Epidermal melanocyte (primary cell): Measurements from ENCODE around the gene EFNA5.

Experiments
- DNase-seq: peaks from one replicate; pipeline ENCODE4 v3.0.0; 2011; ENCODE audit warnings: low spot score; ENCODE audit not compliant: insufficient read length

Gene EFNA5

GRCh38 chr5:107604146-107604910 is 66.4 kb downstream of the EFNA5 start:
- no peak for DNase-seq

DNA sequence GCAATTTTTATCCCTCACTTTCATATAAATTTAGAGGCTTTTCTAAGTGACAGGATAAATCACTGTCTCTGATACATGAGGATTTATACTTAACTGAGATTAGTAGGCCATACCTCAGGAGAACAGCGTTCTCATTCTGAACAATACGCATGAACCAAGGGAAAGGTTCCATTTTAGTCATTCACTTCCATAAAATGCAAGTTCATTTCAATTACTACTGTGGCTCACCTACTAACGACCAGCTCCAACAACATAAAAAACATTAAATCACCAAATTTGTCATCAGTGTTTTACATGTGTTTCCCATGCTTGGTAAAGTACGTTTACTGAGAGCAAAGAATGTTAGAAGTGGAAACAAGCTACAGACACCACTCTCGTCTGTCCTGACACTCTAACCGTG is 67.4 kb downstream of the EFNA5 start:
- no peak for DNase-seq

- no peak for DNase-seq
Measured at GRCh38 chr5:107602896-107603295, 67.8 kb downstream of the EFNA5 start.

DNA sequence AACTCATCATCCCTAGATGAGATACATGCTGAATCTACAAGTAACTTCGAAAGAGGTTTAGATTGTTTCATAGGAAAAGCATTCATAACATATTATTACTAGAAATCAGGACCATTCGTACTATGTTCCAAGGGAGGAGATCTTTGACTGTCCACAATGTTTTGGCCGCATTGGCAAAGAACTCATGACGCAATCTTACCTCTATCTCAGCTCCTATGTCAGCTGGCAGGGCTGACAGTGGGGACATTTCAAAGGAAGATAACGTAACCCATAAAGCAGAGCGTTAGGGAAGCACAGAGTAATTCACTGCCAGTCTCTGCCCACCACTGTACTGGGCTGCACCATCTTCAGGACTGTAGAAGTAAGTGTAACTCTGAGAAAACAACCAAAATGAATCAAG is 69.7 kb downstream of the EFNA5 start:
- DNase-seq = no peak

- DNase-seq = no peak
Measured at GRCh38 chr5:107598958-107599357, 71.8 kb downstream of the EFNA5 start.

- no peak for DNase-seq
Measured at GRCh38 chr5:107597803-107598202, 72.9 kb downstream of the EFNA5 start.

GRCh38 chr5:107597247-107597646 is 73.5 kb downstream of the EFNA5 start:
- DNase-seq = no peak

DNA sequence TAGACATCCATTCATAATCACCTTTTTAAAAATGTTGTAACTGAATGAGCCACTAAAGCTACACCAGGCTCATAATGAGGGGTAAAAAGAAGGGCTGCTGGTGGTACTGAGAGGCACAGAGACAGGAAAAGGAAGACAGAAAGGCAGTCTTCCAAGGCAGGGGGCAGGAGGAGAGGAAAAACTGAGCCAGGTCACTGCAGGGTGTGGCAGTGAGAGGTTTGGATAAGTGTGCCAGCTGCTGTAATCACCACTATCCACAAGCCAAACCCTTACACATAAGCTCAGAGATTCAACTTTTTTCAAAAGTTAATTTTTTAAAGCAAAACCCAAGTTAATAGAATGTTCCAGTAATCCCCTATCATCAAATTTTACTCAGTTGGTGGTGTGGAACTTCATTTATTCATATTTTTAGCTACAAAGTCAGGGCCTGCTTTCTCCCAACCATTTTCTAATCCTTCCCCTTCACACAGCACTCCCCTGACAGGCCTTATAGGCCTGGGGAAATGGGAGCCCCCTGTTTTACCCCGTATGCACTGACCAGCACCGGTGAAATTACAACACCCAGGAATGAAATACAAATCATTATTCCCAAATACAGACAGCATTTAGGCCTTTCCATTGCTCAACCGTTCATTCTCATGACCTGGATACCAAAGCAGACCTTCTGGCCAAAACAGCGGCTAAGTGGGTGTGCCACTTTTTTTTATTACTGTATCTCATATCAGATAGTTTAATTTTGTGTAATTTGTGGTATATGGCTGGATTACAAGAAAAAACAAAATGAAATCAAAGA is 76.3 kb downstream of the EFNA5 start:
- DNase-seq = no peak

- no peak for DNase-seq
Measured at GRCh38 chr5:107593009-107593408, 77.7 kb downstream of the EFNA5 start.

DNA sequence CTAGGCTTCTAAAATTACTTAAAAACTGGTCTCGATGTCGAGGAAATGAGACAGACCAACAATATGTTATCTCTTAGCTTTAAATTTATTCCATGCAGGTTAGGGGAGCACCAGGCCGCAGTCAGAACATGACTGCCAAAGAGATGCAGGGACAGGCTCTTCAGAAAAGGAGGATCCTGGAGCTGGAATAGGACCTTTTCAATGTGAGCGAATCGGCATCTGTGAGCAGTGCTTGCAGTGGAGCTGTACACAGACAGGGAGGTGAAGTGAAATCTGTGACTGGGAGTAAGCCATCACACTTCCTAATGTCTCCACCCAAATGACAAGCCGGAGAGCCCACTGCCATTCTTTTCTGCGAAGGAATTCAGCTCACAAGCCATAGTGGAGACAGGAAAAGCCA is 78.2 kb downstream of the EFNA5 start:
- no peak for DNase-seq

DNA sequence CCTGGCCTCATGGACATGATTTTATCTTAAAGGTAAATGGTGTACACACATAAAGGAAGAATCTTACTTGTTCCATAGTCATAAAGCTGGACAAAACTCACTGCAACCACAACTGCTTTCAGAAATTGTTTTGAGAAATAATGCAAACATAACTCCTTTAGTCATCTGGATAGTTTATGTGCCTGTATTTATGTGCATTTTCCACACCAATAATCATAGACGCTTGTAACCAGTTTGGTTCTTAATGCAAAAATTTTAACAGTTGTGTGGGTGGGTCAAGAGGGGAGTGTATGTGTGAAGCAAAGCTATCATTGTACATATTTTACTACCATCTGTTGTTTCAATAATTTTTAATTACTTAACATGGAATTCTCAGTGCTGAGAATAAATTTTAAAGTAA is 80.1 kb downstream of the EFNA5 start:
- DNase-seq = no peak

DNA sequence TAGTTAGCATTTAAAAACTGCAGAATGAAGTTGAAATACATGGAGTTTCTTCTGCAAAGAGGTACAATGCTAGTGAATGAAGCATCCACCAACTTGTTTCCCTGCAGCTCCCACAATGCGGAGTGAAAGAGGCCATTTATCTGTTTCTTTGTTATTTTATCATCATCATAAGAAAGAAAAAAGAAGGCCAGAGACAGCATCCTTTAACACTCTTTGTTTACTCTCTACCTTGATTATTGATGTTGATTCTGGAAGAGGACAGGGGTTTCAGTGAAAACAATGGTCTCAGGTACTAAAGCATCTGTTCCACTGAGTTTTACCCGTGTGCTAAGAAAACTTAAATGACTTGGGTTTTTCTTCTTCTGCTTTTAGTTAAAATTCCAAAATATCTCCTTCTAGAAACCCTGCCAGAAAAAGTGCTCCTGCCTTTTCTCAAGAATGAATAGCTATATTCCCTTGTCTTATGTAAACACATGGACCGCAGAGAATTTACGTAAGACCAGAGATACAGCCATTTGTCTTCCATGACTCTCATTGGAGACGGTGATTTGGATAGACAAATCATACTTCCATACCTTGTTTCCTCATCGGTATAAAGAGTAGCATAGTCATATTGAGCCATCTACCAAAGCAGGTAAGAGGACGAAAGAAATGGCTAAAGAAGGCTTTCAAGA is 81.1 kb downstream of the EFNA5 start:
- no peak for DNase-seq

GRCh38 chr5:107582625-107583024 is 88.1 kb downstream of the EFNA5 start:
- no peak for DNase-seq

GRCh38 chr5:107580889-107581820 is 89.6 kb downstream of the EFNA5 start:
- DNase-seq = no peak

DNA sequence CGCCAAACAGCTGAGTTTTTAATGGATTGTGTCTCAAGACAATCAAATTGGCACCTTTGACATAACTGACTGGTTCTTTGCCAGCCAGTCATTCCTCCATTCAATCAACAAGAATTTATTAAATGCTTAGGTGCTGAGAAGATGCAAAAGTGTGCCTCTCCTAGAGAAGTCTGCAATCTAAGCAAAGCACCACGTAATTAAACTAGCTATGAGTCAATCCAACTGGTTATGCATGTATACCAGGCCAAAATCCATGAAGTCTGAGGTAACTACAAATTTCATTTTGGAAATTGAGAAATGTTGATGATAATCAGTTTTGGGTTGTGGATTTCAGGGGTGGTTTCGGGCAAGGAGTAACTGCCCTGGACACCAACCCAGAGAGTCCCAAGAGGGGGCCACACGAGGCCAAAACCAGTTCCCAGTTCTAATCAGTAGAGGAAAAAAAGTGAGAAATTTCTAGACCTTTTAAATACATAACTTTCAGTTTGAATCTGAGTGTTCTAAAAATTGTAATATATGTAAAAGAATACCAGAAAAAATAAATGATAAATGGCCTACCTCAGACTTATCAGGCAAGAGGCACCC is 92.6 kb downstream of the EFNA5 start:
- DNase-seq = no peak

- DNase-seq = no peak
Measured at GRCh38 chr5:107577394-107577950, 93.3 kb downstream of the EFNA5 start.

GRCh38 chr5:107576736-107577393 is 93.9 kb downstream of the EFNA5 start:
- no peak for DNase-seq

- DNase-seq = no peak
Measured at GRCh38 chr5:107576155-107576554, 94.6 kb downstream of the EFNA5 start.

- no peak for DNase-seq
Measured at GRCh38 chr5:107574287-107574686, 96.5 kb downstream of the EFNA5 start.
